DOHH2 (cell line): ENCODE data around the gene ACP4.

Experiments used
- H3F3A ChIP-seq: fragments of 200-600 bp; sonication (generic), shearing (Covaris generic); 2 replicates; pipeline ENCODE4 v1.6.0; 2016; ENCODE audit warnings: antibody characterized with exemption, mild to moderate bottlenecking; ENCODE audit not compliant: control insufficient read depth, insufficient read depth
- H3K27ac ChIP-seq: fragments of 200-600 bp; sonication (generic); 2 replicates; pipeline ENCODE4 v1.5.1; 2014; ENCODE audit warnings: low read depth, mild to moderate bottlenecking, low read length, moderate library complexity
- H3K27me3 ChIP-seq: fragments of 200-600 bp; sonication (generic); 2 replicates; pipeline ENCODE4 v1.6.1; 2014; ENCODE audit warnings: mild to moderate bottlenecking, low read length, mixed read lengths; ENCODE audit not compliant: control insufficient read depth
- H3K36me3 ChIP-seq: fragments of 200-600 bp; sonication (generic); 2 replicates; pipeline ENCODE4 v1.6.1; 2014; ENCODE audit warnings: mild to moderate bottlenecking, low read length, moderate library complexity, mixed read lengths; ENCODE audit not compliant: control insufficient read depth
- H3K4me1 ChIP-seq: fragments of 200-600 bp; sonication (generic); 2 replicates; pipeline ENCODE4 v1.6.1; 2014; ENCODE audit warnings: mild to moderate bottlenecking, low read length, mixed read lengths; ENCODE audit not compliant: control insufficient read depth
- H3K4me2 ChIP-seq: fragments of 200-600 bp; sonication (generic); 2 replicates; pipeline ENCODE4 v1.6.0; 2014; ENCODE audit warnings: mild to moderate bottlenecking, low read length, moderate library complexity
- H3K4me3 ChIP-seq: fragments of 200-600 bp; sonication (generic); 2 replicates; pipeline ENCODE4 v1.5.1; 2014; ENCODE audit warnings: mild to moderate bottlenecking, low read length, mixed read lengths
- H3K79me2 ChIP-seq: fragments of 200-600 bp; sonication (generic); 2 replicates; pipeline ENCODE4 v1.6.1; 2014; ENCODE audit warnings: mild to moderate bottlenecking, low read length, mixed read lengths; ENCODE audit not compliant: control insufficient read depth
- H3K9me2 ChIP-seq: fragments of 200-600 bp; sonication (generic); replicated peaks from 2 replicates; pipeline ENCODE4 v1.6.1; 2014; ENCODE audit warnings: mild to moderate bottlenecking, low read length, mixed read lengths; ENCODE audit not compliant: control insufficient read depth
- H3K9me3 ChIP-seq: fragments of 200-600 bp; sonication (generic); 2 replicates; pipeline ENCODE4 v1.6.1; 2014; ENCODE audit warnings: antibody characterized with exemption, low read length, mixed read lengths; ENCODE audit not compliant: control insufficient read depth, insufficient read depth
- H4K20me1 ChIP-seq: fragments of 200-600 bp; sonication (generic); 2 replicates; pipeline ENCODE4 v1.6.0; 2014; ENCODE audit warnings: low read depth, mild to moderate bottlenecking, antibody characterized with exemption, low read length, moderate library complexity; ENCODE audit not compliant: control insufficient read depth, insufficient read depth
- EZH2phosphoT487 ChIP-seq: fragments of 200-600 bp; sonication (generic); IDR thresholded peaks from 2 replicates; pipeline ENCODE4 v1.6.1; 2017; ENCODE audit warnings: borderline replicate concordance, mild to moderate bottlenecking, antibody characterized with exemption, low read length, moderate library complexity, mixed read lengths
- TF ChIP-seq, protein P1 (sequence below): fragments of 200-600 bp; sonication (generic); IDR thresholded peaks from one replicate; pipeline ENCODE4 v1.5.1; 2014; ENCODE audit warnings: antibody characterized with exemption, mild to moderate bottlenecking, low read depth, low read length; ENCODE audit not compliant: poor library complexity, severe bottlenecking

ACP4 gene

DNA sequence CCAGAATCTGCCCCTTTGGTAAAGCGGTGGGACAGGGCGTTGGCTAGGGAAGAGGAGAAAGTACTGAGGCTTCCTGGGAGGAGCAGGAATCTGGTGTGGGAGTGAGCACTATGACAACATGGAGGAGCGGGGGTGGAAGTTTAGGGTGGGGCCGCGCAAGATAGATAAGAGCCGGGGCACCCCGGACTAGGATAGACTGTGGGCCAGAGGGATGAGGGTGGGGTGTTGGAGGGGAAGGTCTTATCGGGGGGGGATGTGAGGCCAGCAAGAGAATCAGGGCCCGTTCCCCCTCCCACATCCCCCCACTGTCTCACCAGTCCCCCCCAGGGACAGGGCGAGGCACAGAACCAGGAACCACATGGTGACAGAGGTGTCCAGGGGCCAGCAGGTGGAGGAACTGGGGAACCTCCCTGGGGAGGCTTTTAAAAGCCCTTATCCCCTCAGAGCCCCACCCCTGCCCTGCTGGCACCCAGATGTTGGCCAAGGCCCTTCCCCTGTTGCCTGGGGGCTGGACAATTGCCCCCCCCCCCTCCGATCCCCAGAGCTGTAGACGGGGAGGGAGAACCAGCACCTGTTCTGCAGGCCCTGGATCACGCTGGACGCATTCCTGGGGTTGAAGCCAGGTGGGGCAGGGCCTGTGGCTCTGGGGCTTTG, 33.3 kb downstream of the ACP4 start, which contains the start of gene KLK1:
Gene KLK1, minus strand, starts transcription at position 399 of the 654 bp plus-strand sequence. Its CDS starts 39 bp downstream, at position 360.
- TF ChIP-seq, protein P1, sequence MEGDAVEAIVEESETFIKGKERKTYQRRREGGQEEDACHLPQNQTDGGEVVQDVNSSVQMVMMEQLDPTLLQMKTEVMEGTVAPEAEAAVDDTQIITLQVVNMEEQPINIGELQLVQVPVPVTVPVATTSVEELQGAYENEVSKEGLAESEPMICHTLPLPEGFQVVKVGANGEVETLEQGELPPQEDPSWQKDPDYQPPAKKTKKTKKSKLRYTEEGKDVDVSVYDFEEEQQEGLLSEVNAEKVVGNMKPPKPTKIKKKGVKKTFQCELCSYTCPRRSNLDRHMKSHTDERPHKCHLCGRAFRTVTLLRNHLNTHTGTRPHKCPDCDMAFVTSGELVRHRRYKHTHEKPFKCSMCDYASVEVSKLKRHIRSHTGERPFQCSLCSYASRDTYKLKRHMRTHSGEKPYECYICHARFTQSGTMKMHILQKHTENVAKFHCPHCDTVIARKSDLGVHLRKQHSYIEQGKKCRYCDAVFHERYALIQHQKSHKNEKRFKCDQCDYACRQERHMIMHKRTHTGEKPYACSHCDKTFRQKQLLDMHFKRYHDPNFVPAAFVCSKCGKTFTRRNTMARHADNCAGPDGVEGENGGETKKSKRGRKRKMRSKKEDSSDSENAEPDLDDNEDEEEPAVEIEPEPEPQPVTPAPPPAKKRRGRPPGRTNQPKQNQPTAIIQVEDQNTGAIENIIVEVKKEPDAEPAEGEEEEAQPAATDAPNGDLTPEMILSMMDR = no peak
- no peak for TF ChIP-seq EZH2phosphoT487
- Histone ChIP-seq H3K4me1 (peaks cover 35% of the 10 kb centered on the region), H4K20me1 (no peaks in the 10 kb centered on the region), H3K9me2 (no peaks in the 10 kb centered on the region), H3K79me2 (no peaks in the 10 kb centered on the region), H3K36me3 (no peaks in the 10 kb centered on the region), H3F3A (peaks cover 4% of the 10 kb centered on the region; the same call in 1 of the 2 replicates), H3K9me3 (no peaks in the 10 kb centered on the region), H3K27ac (no peak within 1 kb of the TSS), H3K4me2 (no peak within 1 kb of the TSS), H3K27me3 (peaks cover 18% of the 10 kb centered on the region), H3K4me3 (no peak within 1 kb of the TSS)

DNA sequence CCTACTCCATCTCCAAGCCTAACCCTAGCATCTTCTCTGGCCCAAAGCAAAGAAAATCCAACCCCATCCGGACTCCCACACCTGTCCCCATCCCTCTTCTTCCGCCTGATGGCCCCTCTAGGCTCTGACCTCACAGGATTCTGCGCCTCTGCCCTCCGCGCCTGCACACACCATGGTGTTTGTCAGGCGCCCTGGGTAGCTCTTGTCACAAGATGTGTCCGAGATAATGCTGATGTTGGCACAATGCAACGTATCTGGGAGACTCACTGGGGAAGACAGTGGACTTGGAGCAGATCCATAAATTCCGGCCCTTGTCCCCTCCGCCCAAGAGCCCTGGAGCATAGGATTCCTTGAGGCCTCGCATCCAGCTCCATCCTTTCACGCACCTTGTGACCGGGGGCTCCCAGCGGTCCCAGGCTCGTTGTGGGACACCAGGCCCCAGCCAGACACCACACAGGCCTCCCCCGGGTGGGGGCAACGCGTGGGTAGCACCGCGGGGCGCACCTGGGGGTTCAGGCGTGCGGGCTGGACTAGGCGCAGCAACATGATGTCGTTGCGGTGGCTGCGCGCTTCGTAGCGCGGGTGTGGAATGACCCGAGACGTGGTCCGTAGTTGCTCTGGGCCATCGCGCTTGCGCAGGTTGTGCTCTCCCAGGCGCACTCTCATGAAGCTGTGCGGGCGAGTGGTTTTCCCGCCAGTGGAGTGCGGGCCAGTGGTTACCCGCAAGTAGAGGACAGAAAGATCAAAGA, 36.5 kb downstream of the ACP4 start:
- Histone ChIP-seq H3F3A (no peaks in the 10 kb centered on the region), H3K27ac (no peak overlapping the region), H3K79me2 (no peaks in the 10 kb centered on the region), H3K9me2 (no peaks in the 10 kb centered on the region), H3K4me3 (no peak overlapping the region), H3K4me1 (peaks cover 5% of the 10 kb centered on the region), H3K9me3 (no peaks in the 10 kb centered on the region), H3K4me2 (no peak overlapping the region), H4K20me1 (no peaks in the 10 kb centered on the region), H3K36me3 (no peaks in the 10 kb centered on the region), H3K27me3 (peaks cover 16% of the 10 kb centered on the region)
- TF ChIP-seq, protein P1 = no peak
- TF ChIP-seq EZH2phosphoT487 = no peak

DNA sequence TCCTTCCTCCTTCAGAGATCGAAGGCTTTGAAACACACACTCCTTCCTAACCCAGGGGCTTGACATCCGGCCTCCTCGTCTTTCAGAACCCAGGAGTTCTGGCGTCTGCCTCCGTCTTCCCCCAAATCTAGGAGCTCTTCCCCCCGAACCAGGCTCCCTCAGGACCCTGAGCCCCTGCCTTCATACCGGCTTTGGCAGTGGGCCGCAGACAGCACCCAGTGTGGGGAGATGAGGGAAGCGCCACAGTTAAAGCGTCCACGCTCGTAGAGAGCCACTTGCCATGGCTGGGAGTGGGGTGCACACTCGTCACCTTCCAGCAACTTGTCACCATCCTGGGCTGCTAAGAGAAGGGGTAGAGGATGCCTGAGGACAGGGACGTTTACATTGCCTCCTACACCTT, 37.3 kb downstream of the ACP4 start:
- peaks cover 8% of the 10 kb centered on the region; the same call in 1 of the 2 replicates for H3K27me3 ChIP-seq
- H3K27ac ChIP-seq = no peak overlapping the region
- H3K79me2 ChIP-seq = no peaks in the 10 kb centered on the region
- no peak for TF ChIP-seq EZH2phosphoT487
- 0 out of 2 replicates have a peak, but pooled peaks cover 4% of the 10 kb centered on the region for H3K4me1 ChIP-seq
- H3F3A ChIP-seq = no peaks in the 10 kb centered on the region
- H4K20me1 ChIP-seq = no peaks in the 10 kb centered on the region
- no peak overlapping the region for H3K4me3 ChIP-seq
- H3K4me2 ChIP-seq = no peak overlapping the region
- no peaks in the 10 kb centered on the region for H3K36me3 ChIP-seq
- no peaks in the 10 kb centered on the region for H3K9me3 ChIP-seq
- no peaks in the 10 kb centered on the region for H3K9me2 ChIP-seq

DNA sequence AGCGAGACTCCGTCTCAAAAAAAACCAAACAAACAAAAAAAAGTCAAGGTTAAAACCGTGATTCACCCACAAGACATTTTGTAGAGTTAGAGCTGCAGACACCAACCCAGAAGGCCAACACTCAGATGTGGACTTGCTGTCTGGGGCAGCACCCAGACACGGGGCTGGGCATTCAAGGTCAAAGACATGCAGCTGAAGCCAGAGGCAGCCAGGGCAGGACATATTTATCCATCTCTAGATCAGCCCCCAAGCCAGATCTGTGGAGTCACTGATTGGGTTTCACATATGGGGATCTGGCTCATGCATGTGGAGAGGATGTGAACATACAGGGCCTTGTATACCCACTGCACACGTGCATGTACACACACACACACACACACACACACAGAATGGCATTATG, 39.6 kb downstream of the ACP4 start:
- no peak for TF ChIP-seq EZH2phosphoT487
- TF ChIP-seq, protein P1 = no peak
- H3K9me2 ChIP-seq = no peaks in the 10 kb centered on the region
- no peak overlapping the region for H3K27ac ChIP-seq
- 0 out of 2 replicates have a peak, but pooled peaks cover 4% of the 10 kb centered on the region for H3K27me3 ChIP-seq
- no peaks in the 10 kb centered on the region for H3K4me1 ChIP-seq
- no peaks in the 10 kb centered on the region for H4K20me1 ChIP-seq
- no peaks in the 10 kb centered on the region for H3K9me3 ChIP-seq
- H3F3A ChIP-seq = no peaks in the 10 kb centered on the region
- H3K36me3 ChIP-seq = no peaks in the 10 kb centered on the region
- no peaks in the 10 kb centered on the region for H3K79me2 ChIP-seq
- H3K4me2 ChIP-seq = no peak overlapping the region
- no peak overlapping the region for H3K4me3 ChIP-seq
